GM12864 (cell line): Measurements from ENCODE around the gene TEX14.

Experiments used
- DNase-seq: peaks from one replicate; pipeline ENCODE4 v3.0.0-alpha.2; 2011; ENCODE audit warnings: low read depth
- H3K4me3 ChIP-seq: 2 replicates; pipeline ENCODE4 v1.5.1; 2011; ENCODE audit warnings: mild to moderate bottlenecking, low read depth, low read length, control low read depth
- CTCF ChIP-seq: IDR thresholded peaks from 2 replicates; pipeline ENCODE4 v1.5.1; 2011; ENCODE audit warnings: low read depth, mild to moderate bottlenecking, moderate library complexity, low read length, control low read depth, inconsistent platforms; ENCODE audit errors: missing control alignments

The TEX14 gene

GRCh38 chr17:58632324-58633314 lies 59.2 kb downstream of the TEX14 start:
- no peak for TF ChIP-seq CTCF
- H3K4me3 ChIP-seq = peak overlapping the region; percentile 52
- no peak for DNase-seq

GRCh38 chr17:58631523-58632323 lies 60.1 kb downstream of the TEX14 start:
- DNase-seq = peak; percentile 99
- no peak for TF ChIP-seq CTCF
- H3K4me3 ChIP-seq = peak overlapping the region; percentile 52

GRCh38 chr17:58630883-58631522 lies 60.8 kb downstream of the TEX14 start:
- no peak overlapping the region for H3K4me3 ChIP-seq
- TF ChIP-seq CTCF = no peak
- DNase-seq = peak; percentile 90

- no peak for TF ChIP-seq CTCF
Measured at GRCh38 chr17:58626905-58627304, 64.9 kb downstream of the TEX14 start.

GRCh38 chr17:58624751-58625150 lies 67.1 kb downstream of the TEX14 start:
- no peak overlapping the region for H3K4me3 ChIP-seq
- no peak for DNase-seq
- TF ChIP-seq CTCF = no peak

More at GRCh38 chr17:58626905-58627304, 64.9 kb downstream of the TEX14 start:
- H3K4me3 ChIP-seq = no peak overlapping the region
- no peak for DNase-seq

- TF ChIP-seq CTCF = no peak
- DNase-seq = peak; percentile 57
- H3K4me3 ChIP-seq = no peak overlapping the region
Measured at GRCh38 chr17:58621174-58621573, 70.7 kb downstream of the TEX14 start.
